K562 (cell line): ENCODE data around the gene MYO10. TPM values are rescaled to one million over a fixed set of nuclear protein-coding genes. Genes with fewer than 3 reads are reported as not detected.

Experiments used
- ATAC-seq: fragments of 200-7000 bp; cut with Tn5 transposase; 3 replicates; pipeline ENCODE4 v1.9.1; 2020; ENCODE audit warnings: moderate library complexity
- BruUV-seq: library from RNA; stranded (reverse); fragments of 400-500 nt; replicated peaks from 2 replicates; lab custom pipeline; 2021; lab: Mats Ljungman, UMichigan
- CTCF ChIA-PET: fragments of 300-600 bp; formaldehyde crosslinking; extraction: SDS; loops from one replicate; lab custom pipeline; 2021; ENCODE audit warnings: low intra/inter-chr PET ratio; lab: Yijun Ruan, JAX
- POLR2A ChIA-PET: fragments of 300-600, 350-650 bp; sonication (Branson Sonifier 250); formaldehyde crosslinking; extraction: SDS; loops from one replicate; lab custom pipeline; 2021; ENCODE audit warnings: antibody characterized with exemption, inconsistent platforms; lab: Yijun Ruan, JAX
- DNase-seq, 4 experiments: peaks; one replicate each; pipeline versions ENCODE4 v3.0.0 to v3.0.0-alpha.2; 2011 to 2018; ENCODE audit warnings: low spot score in 3 of 4, mixed read lengths in 3 of 4; ENCODE audit errors: extremely low read depth in 1 of 4
- FAIRE-seq: peaks from 2 replicates; lab custom pipeline; 2011; peaks lifted over from hg19 to GRCh38; lab: Jason Lieb, UNC
- H2AFZ ChIP-seq: 2 replicates; pipeline ENCODE4 v1.6.0; 2011; ENCODE audit warnings: low read depth, low read length, control low read depth, inconsistent platforms
- H3K27ac ChIP-seq: fragments of 200-600 bp; 3 replicates; pipeline ENCODE4 v1.8.0; 2011; ENCODE audit warnings: low read depth, mild to moderate bottlenecking, control low read depth, inconsistent platforms, low read length, moderate library complexity, mixed read lengths; ENCODE audit errors: extremely low read depth
- H3K27me3 ChIP-seq, 2 experiments: fragments of 300-600 bp in 1 of 2; 2 replicates in 1 of 2; 3 replicates in 1 of 2; pipeline versions ENCODE4 v1.6.0 to v1.8.0; 2011; ENCODE audit warnings: inconsistent platforms in 2 of 2, low read length in 2 of 2, mild to moderate bottlenecking in 1 of 2, mixed read lengths in 1 of 2, moderate library complexity in 1 of 2; ENCODE audit not compliant: control insufficient read depth in 2 of 2, insufficient read depth in 2 of 2
- H3K36me3 ChIP-seq: fragments of 300-600 bp; 3 replicates; pipeline ENCODE4 v1.8.0; 2011; ENCODE audit warnings: mild to moderate bottlenecking, low read length, inconsistent platforms; ENCODE audit not compliant: control insufficient read depth, insufficient read depth
- H3K4me1 ChIP-seq, 2 experiments: fragments of 200-600 bp in 1 of 2; replicated peaks in 1 of 2; 2 replicates in 1 of 2; 3 replicates in 1 of 2; pipeline versions ENCODE4 v1.5.1 to v1.8.0; 2011; ENCODE audit warnings: inconsistent platforms in 2 of 2, low read length in 2 of 2, mild to moderate bottlenecking in 1 of 2, mixed read lengths in 1 of 2, moderate library complexity in 1 of 2; ENCODE audit not compliant: control insufficient read depth in 2 of 2, insufficient read depth in 2 of 2
- H3K4me2 ChIP-seq: 2 replicates; pipeline ENCODE4 v1.6.1; 2011; ENCODE audit warnings: low read length, control low read depth, inconsistent platforms, mixed read lengths; ENCODE audit not compliant: insufficient read depth
- H3K4me3 ChIP-seq: fragments of 200-600 bp; sonication (generic), shearing (Covaris generic); 2 replicates; pipeline ENCODE4 v1.5.1; 2016; ENCODE audit warnings: control low read depth, inconsistent platforms
- H3K79me2 ChIP-seq: fragments of 200-600 bp; 3 replicates; pipeline ENCODE4 v1.8.0; 2011; ENCODE audit warnings: low read length, inconsistent platforms; ENCODE audit not compliant: control insufficient read depth, insufficient read depth
- H3K9ac ChIP-seq, 2 experiments: 2 replicates each; pipeline versions ENCODE4 v1.6.0 to v1.6.1; 2011; ENCODE audit warnings: low read depth in 2 of 2, low read length in 2 of 2, control low read depth in 1 of 2, inconsistent platforms in 1 of 2, mild to moderate bottlenecking in 1 of 2, mixed read lengths in 1 of 2; ENCODE audit not compliant: insufficient read depth in 1 of 2
- H3K9me1 ChIP-seq: one replicate; pipeline ENCODE4 v1.6.0; 2011; ENCODE audit warnings: inconsistent platforms, mild to moderate bottlenecking, low read length, moderate library complexity; ENCODE audit not compliant: control insufficient read depth, insufficient read depth
- H3K9me3 ChIP-seq: replicated peaks from 2 replicates; pipeline ENCODE4 v1.5.1; 2011; ENCODE audit warnings: low read depth, low read length, inconsistent platforms; ENCODE audit not compliant: control insufficient read depth, insufficient read depth
- H4K20me1 ChIP-seq: replicated peaks from 2 replicates; pipeline ENCODE4 v1.6.1; 2011; ENCODE audit warnings: low read length, inconsistent platforms, mixed read lengths; ENCODE audit not compliant: control insufficient read depth, insufficient read depth
- E2F1 ChIP-seq: sonication (generic); formaldehyde crosslinking; IDR thresholded peaks from 2 replicates; pipeline ENCODE4 v1.8.1; 2023; ENCODE audit warnings: mild to moderate bottlenecking, missing genetic modification reagents, moderate library complexity
- ESRRA ChIP-seq: fragments of 450-650 bp; IDR thresholded peaks from 2 replicates; pipeline ENCODE4 v1.6.1; 2014; ENCODE audit warnings: low read depth, mild to moderate bottlenecking, moderate library complexity, borderline replicate concordance
- GTF2F1 ChIP-seq: IDR thresholded peaks from 2 replicates; pipeline ENCODE4 v1.6.1; 2011; ENCODE audit warnings: low read depth, low read length, improper control_type of control experiment
- MTA1 ChIP-seq: fragments of 450-650 bp; IDR thresholded peaks from 2 replicates; pipeline ENCODE4 v1.6.1; 2017; ENCODE audit warnings: borderline replicate concordance
- PURB ChIP-seq: sonication (generic); formaldehyde crosslinking; IDR thresholded peaks from 2 replicates; pipeline ENCODE4 v1.9.0; 2021; ENCODE audit warnings: low read depth, mild to moderate bottlenecking, missing genetic modification reagents
- SIN3B ChIP-seq: fragments of 450-650 bp; IDR thresholded peaks from 2 replicates; pipeline ENCODE4 v1.6.1; 2017; ENCODE audit warnings: low read depth, mild to moderate bottlenecking, moderate library complexity
- SRSF1 ChIP-seq: fragments of 200-400 bp; formaldehyde crosslinking; IDR thresholded peaks from 2 replicates; pipeline ENCODE4 v1.6.1; 2017; ENCODE audit warnings: mild to moderate bottlenecking, low read depth, low read length, moderate library complexity
- WGBS: fragments of 100-300 bp; shearing (Covaris generic); methylation state at CpG from one replicate; pipeline ENCODE4 v1.1.6; 2016; ENCODE audit warnings: low coverage, mixed read lengths; ENCODE audit not compliant: insufficient coverage; ENCODE audit errors: missing lambda C conversion rate; 5-methylcytosine and 5-hydroxymethylcytosine counted together
- in situ Hi-C: fragments of 300-500 bp; cut with MboI; formaldehyde crosslinking; loops from 4 replicates; pipeline ENCODE4 v1.15.0; 2018; ENCODE audit warnings: inconsistent platforms, mixed read lengths
- intact Hi-C: fragments of 100-400 bp; cut with micrococcal nuclease; formaldehyde crosslinking; loops from 2 replicates; pipeline ENCODE4 v1.14.2; 2022
- polyA plus RNA-seq, 8 experiments: library from polyadenylated mRNA; depleted of rRNA in 4 of 8; stranded (reverse) in 5 of 8; unstranded in 3 of 8; fragments of >200 nt; fragmentation: Nextera tagmentation in 2 of 8; fragmentation: Illumina TruSeq in 1 of 8; extraction: Ambion mirVana in 2 of 8; extraction: Trizol in 1 of 8; gene quantifications; 2 replicates each; pipeline versions ENCODE4 v1.2.1 to v1.2.3, GENCODE V29; 2011 to 2014; ENCODE audit warnings: inconsistent platforms in 1 of 8, missing spikeins in 1 of 8
- total RNA-seq, 7 experiments: library from RNA; depleted of rRNA in 6 of 7; stranded (reverse); fragments of >200 nt in 6 of 7; fragmentation: Illumina TruSeq in 2 of 7; extraction: Trizol in 2 of 7; gene quantifications; 2 replicates each; pipeline versions ENCODE4 v1.2.1 to v1.2.3, GENCODE V29; 2011 to 2021; ENCODE audit warnings: low replicate concordance in 1 of 7

MYO10 gene
- total and polyA plus RNA-seq, 9 of the 15 experiments (the other 6 are each of a cell fraction or from before 2014, with no cell fraction given) = 0.04 to 0.24 TPM; not detected in 7

GRCh38 chr5:16737620-16738364 lies 198.3 kb downstream of the MYO10 start:
- H3K27me3 ChIP-seq = peaks cover 7 to 19% of the 10 kb centered on the region in 2 experiments; a peak in 3 of 5 replicates
- no peaks in the 10 kb centered on the region for H3K36me3 ChIP-seq
- H3K9me3 ChIP-seq = no peaks in the 10 kb centered on the region
- no TSS peak for BruUV-seq
- no peak overlapping the region for H3K4me2 ChIP-seq
- DNase-seq (no peak), FAIRE-seq (no peak), ATAC-seq (no peak)
- ChIA-PET POLR2A (interaction anchor here (1.2 kb wide), 1 partner anchor 10 kb away, joined by 3 read pairs; no protein-coding TSS in a partner anchor), CTCF (no interaction called here)
- H4K20me1 ChIP-seq = no peaks in the 10 kb centered on the region
- H3K79me2 ChIP-seq = no peaks in the 10 kb centered on the region
- WGBS = 8% methylated on average over 11 of the region's 11 CpGs
- no peak for TF ChIP-seq SIN3B
- no peak for TF ChIP-seq PURB (CRISPR knock-in tag)
- H3K27ac ChIP-seq = no peak overlapping the region
- no peak overlapping the region for H3K9ac ChIP-seq
- intact Hi-C loops = no loop called here
- H3K9me1 ChIP-seq = no peaks in the 10 kb centered on the region
- in situ Hi-C loops = no loop called here
- no peak overlapping the region for H2AFZ ChIP-seq
- H3K4me1 ChIP-seq = no peaks in the 10 kb centered on the region
- H3K4me3 ChIP-seq = no peak overlapping the region

DNA sequence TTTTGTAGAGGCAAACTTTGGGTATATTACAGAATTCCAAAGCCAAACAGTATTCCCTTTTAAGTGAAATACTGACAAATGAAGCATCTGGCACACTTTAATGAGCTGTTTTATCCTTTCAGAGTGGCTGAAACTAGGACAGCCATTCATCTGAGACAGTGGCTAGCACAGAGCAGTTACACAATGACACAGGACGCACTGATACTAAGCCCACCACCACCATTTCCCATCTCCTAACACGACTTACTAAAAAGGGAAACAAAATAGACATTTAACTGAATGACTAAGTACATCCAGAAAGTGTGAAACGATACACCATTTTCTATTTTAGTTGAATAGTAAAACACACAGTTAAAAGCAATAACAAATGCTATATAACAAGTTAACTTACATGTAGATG lies 198.9 kb downstream of the MYO10 start:
- Histone ChIP-seq H3K4me3 (no peak overlapping the region), H3K79me2 (no peaks in the 10 kb centered on the region), H3K27ac (no peak overlapping the region), H3K9me1 (no peaks in the 10 kb centered on the region), H3K4me1 (no peaks in the 10 kb centered on the region), H2AFZ (no peak overlapping the region), H3K9me3 (no peaks in the 10 kb centered on the region), H3K27me3 (peaks cover 7 to 14% of the 10 kb centered on the region in 2 experiments; a peak in 2 of 5 replicates), H3K36me3 (no peaks in the 10 kb centered on the region), H3K9ac (no peak overlapping the region), H4K20me1 (no peaks in the 10 kb centered on the region), H3K4me2 (no peak overlapping the region)
- 7% methylated on average over 3 of the region's 3 CpGs for WGBS
- in situ Hi-C loops = no loop called here
- no peak for DNase-seq
- no peak for FAIRE-seq
- no peak for ATAC-seq
- no TSS peak for BruUV-seq
- intact Hi-C loops = no loop called here
- POLR2A ChIA-PET = no interaction called here
- CTCF ChIA-PET = no interaction called here
- TF ChIP-seq GTF2F1 = no peak
- TF ChIP-seq MTA1 = no peak
- TF ChIP-seq SRSF1 = no peak
- no peak for TF ChIP-seq E2F1
- no peak for TF ChIP-seq ESRRA
